Measurements from ENCODE around the gene FBXL7.

DNA sequence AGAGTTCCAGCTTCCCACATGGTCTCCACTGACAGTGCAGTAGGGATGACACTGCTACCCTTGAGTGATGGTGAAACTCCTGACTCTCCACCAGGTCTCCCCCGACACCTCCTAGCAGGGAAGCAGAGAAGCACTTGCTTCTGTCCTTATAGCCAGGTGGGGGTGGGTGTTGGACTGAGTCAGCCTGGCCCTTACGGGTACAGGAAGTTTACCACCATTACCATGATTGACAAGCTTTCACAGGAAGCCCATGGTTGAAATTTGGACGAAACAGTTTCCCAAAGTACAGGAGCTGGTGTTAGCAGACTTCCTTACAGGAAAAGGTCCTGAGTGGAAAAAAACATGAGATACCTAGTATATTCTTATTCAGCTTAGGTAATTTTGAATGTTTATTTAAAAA is 3.1 kb upstream of the FBXL7 start:
- TF ChIP-seq, protein P1, sequence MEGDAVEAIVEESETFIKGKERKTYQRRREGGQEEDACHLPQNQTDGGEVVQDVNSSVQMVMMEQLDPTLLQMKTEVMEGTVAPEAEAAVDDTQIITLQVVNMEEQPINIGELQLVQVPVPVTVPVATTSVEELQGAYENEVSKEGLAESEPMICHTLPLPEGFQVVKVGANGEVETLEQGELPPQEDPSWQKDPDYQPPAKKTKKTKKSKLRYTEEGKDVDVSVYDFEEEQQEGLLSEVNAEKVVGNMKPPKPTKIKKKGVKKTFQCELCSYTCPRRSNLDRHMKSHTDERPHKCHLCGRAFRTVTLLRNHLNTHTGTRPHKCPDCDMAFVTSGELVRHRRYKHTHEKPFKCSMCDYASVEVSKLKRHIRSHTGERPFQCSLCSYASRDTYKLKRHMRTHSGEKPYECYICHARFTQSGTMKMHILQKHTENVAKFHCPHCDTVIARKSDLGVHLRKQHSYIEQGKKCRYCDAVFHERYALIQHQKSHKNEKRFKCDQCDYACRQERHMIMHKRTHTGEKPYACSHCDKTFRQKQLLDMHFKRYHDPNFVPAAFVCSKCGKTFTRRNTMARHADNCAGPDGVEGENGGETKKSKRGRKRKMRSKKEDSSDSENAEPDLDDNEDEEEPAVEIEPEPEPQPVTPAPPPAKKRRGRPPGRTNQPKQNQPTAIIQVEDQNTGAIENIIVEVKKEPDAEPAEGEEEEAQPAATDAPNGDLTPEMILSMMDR (optimal IDR thresholded peaks at IDR 0.05 in 1 of 3, IDR thresholded peaks at IDR 0.05 in 1 of 3, conservative IDR thresholded peaks at IDR 0.05 in 1 of 3; ENCODE audit: extremely low read depth in 1 of 3, insufficient read depth in 2 of 3, low read length in 3 of 3), result no peak
- TF ChIP-seq EZH2 (IDR thresholded peaks at IDR 0.05; ENCODE audit: low read length), result no peak
